ENCODE data around the gene HOXA10. TPM values are rescaled to one million over a fixed set of nuclear protein-coding genes. Genes with fewer than 3 reads are reported as not detected.

The HOXA10 gene
- total RNA-seq, 2 donors from 2014 or later, result not detected

DNA sequence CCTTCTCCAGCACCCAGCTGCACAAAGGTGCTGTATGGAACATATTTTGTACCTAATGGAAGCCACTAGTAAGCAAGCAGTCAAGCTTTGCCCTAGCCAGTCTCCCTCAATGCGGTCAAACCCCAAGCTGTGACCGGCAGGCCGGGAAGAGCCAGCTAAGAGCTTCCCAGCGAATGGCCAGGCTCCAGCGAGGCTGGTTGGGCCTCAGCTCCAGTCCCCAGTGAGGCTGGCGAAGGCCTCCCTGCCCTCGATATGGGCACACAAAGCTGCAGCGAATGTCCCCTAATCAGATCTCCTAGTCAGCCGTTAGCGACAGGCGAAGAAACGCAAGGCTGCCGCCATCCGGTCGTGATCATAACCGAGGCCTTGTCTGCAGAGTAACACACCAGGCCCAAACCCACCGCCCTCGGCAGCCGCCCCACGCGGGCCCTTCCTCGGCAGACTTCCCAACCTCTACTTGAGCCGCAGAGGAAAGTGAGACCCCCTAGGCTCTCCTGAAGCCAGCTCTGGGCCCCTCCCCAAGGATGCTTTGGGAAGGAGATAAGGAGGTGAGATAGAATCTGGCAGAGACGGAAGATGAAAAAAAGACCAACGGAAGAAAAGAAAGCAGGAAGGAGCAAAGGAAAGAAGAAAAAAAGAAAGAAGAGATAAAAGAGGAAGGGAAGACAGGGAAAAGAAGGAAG lies 5.7 kb downstream of the HOXA10 start:
- ATAC-seq, result no peak
- no peak for DNase-seq
- Mint-ChIP-seq H3K4me1 (peaks cover 25% of the 10 kb centered on the region), H3K27me3 (peaks cover 74% of the 10 kb centered on the region), H3K27ac (peak overlapping the region; percentile 49), H3K4me3 (no peak overlapping the region), H3K36me3 (ENCODE audit: low read depth) (peaks cover 2% of the 10 kb centered on the region)
- H3K9me3 ChIP-seq (ENCODE audit: control insufficient read depth, low read length, poor library complexity, severe bottlenecking), result no peaks in the 10 kb centered on the region

DNA sequence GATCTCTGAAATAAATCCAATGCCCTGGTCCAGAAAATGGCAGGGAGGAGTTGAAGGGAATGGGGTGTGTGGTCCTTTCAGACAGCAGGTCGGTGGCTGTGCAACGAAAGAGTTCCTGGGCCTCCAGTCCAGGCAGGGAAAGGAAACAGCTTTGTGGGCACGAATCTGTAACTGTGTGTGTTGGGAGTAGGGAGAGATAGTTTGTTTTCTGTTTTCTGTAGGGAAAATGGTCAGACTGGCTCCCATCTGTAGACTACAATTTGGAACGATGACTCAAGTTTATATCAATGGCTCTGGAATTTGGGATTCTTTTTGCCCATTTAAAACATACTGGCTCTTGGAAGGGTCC lies 6.2 kb downstream of the HOXA10 start:
- no peak for DNase-seq
- H3K27ac Mint-ChIP-seq, result peak overlapping the region; percentile 93
- H3K36me3 Mint-ChIP-seq (ENCODE audit: low read depth), result peaks cover 2% of the 10 kb centered on the region
- peaks cover 79% of the 10 kb centered on the region for H3K27me3 Mint-ChIP-seq
- H3K9me3 ChIP-seq (ENCODE audit: control insufficient read depth, low read length, poor library complexity, severe bottlenecking), result no peaks in the 10 kb centered on the region
- H3K4me1 Mint-ChIP-seq, result peaks cover 24% of the 10 kb centered on the region
- H3K4me3 Mint-ChIP-seq, result no peak overlapping the region
- no peak for ATAC-seq

DNA sequence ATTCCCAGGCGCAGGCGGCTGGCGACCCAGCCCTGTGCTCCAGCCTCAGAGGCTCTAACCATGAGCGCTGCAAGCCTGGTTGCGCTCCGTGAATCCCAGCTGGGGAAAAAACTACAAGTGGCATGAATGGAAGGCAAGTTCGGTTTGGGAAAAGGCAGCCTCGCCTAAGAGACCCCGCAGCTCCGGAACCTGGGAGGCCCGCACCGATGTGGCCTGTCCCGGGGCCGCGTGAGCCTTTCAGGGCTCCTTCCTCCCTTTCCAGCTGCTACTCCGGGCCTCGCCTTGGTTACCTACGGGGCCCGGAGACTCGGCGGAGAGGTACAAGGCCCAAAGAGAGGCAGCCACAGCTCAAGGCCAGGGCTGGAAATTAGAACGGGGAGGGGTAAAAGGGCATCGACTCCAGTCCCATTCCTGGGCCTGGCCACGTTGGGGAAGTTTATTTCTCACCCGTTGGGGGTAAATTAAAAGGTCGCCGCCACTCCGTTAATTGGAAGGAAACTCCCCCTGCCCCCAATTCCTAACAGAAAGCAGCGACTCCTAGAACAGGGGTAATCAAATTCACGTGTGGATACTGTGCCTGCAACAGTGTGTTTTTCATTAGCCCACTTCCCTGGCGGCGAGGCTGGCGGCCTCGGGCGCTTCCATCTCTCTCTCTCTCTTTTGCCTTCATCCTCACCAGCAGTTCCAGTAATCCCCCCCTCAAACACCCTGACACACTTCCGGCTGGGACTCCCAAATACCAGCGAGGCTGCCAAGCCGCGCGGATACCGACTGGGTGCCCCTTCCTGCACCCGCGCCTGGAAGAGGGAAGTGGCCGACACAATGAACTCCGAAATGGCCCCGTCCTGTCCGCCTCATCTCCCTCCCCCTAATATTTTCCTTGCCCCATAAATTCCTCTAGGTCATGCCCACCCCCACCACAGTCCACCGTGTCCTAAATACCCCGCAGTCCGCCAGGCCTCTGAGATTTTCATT lies 7.3 kb downstream of the HOXA10 start:
- H3K27ac Mint-ChIP-seq, result peak overlapping the region; percentile 93
- peaks cover 2% of the 10 kb centered on the region for H3K36me3 Mint-ChIP-seq (ENCODE audit: low read depth)
- peaks cover 17% of the 10 kb centered on the region for H3K4me1 Mint-ChIP-seq
- ATAC-seq (no peak), DNase-seq (no peak)
- peak overlapping the region; percentile 74 for H3K4me3 Mint-ChIP-seq
- no peaks in the 10 kb centered on the region for H3K9me3 ChIP-seq (ENCODE audit: control insufficient read depth, low read length, poor library complexity, severe bottlenecking)
- peaks cover 80% of the 10 kb centered on the region for H3K27me3 Mint-ChIP-seq

DNA sequence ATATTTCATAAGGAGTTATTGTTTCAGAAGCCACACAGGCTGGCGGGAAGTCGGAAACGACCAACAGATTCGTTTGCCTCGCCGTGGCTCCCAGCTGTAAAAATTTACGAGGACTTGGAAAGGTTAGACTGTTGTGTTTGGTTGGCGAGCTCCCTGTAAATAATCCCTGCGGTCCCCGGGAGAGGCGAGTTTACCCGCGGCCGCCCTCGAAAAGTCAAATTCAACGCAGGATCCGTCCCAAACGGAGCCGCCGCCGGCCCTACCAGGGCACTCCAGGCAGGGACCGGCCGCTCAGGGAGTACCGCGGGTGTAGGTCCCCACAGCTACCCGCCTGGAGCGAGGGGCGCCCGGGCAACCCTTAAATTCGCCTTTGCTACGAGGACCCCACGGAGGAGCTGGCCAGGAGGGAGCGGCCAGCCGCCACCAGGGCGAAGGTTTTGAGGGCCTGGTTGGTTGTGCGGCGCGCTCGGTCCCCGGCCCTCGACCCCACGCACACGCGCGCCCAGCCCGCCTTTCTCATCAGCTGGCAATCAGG lies 8.1 kb downstream of the HOXA10 start:
- ATAC-seq (no peak), DNase-seq (no peak)
- Mint-ChIP-seq H3K27me3 (peaks cover 76% of the 10 kb centered on the region), H3K27ac (peak overlapping the region; percentile 93), H3K36me3 (ENCODE audit: low read depth) (peaks cover 2% of the 10 kb centered on the region), H3K4me3 (peak overlapping the region; percentile 74), H3K4me1 (peaks cover 15% of the 10 kb centered on the region)
- H3K9me3 ChIP-seq (ENCODE audit: control insufficient read depth, low read length, poor library complexity, severe bottlenecking), result no peaks in the 10 kb centered on the region

DNA sequence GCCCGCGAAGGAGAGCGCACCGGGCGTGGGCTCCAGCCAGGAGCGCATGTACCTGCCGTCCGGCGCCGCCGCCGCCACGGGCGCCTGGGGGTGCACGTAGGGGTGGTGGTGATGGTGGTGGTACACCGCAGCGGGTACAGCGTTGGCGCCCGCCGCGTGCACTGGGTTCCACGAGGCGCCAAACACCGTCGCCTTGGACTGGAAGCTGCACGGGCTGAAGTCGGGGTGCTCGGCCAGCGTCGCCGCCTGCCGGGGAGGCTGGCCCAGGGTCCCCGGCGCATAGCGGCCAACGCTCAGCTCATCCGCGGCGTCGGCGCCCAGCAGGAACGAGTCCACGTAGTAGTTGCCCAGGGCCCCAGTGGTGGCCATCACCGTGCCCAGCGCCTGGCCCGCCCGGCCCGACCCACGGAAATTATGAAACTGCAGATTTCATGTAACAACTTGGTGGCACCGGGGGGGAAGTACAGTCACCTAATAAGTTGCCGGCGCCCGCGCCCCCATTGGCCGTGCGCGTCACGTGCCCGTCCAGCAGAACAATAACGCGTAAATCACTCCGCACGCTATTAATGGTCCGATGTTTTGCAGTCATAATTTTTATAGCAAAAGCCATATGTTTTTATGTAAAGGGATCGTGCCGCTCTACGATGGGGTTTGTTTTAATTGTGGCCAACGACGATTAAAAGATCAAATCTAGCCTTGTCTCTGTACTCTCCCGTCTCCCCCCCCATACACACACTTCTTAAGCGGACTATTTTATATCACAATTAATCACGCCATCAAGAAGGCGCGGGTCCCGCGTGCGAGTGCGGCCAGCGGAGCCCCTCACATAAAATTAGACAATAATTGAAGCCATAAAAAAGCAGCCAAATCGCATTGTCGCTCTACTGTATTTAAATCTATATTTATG lies 8.8 kb downstream of the HOXA10 start, which contains the start of gene HOXA9:
Gene HOXA9, minus strand, starts transcription at position 449 of the 907 bp plus-strand sequence. Its CDS starts 80 bp downstream, at position 369.
- Mint-ChIP-seq H3K27me3 (peaks cover 71% of the 10 kb centered on the region), H3K36me3 (ENCODE audit: low read depth) (peaks cover 2% of the 10 kb centered on the region), H3K4me1 (peaks cover 16% of the 10 kb centered on the region), H3K27ac (peak within 1 kb of the TSS; percentile 93), H3K4me3 (peak within 1 kb of the TSS; percentile 85)
- no peak for ATAC-seq
- H3K9me3 ChIP-seq (ENCODE audit: control insufficient read depth, low read length, poor library complexity, severe bottlenecking), result no peaks in the 10 kb centered on the region
- DNase-seq, result no peak

DNA sequence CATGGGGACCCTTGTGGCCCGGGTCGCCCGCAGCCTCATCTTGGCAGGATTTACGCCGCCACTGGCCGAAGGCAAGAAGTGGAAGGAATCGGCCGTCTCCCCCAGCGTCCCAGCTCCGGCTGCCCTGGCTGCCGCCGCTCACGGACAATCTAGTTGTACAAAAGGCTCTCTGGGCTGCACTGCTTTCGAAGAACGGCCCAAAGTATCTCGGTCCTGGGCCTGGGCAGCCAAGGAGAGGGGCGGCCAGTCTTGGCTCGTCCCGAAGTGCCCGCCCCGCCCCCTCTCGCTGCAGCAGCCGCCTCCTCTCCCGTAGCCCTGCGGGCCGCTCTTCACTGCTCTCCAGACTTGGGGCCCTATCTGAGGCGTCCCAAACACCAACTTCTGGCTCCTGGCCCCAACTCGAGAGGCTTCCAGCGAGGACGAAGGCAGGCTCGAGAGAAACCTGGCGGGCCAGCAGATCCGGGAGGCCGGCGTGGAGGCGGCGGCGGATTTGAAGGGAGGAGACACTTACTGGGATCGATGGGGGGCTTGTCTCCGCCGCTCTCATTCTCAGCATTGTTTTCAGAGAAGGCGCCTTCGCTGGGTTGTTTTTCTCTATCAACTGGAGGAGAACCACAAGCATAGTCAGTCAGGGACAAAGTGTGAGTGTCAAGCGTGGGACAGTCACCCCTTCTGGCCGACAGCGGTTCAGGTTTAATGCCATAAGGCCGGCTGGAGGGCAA lies 9.6 kb downstream of the HOXA10 start:
- DNase-seq, result no peak
- H3K36me3 Mint-ChIP-seq (ENCODE audit: low read depth), result peaks cover 5% of the 10 kb centered on the region
- peaks cover 17% of the 10 kb centered on the region for H3K4me1 Mint-ChIP-seq
- H3K4me3 Mint-ChIP-seq, result peak overlapping the region; percentile 85
- no peak for ATAC-seq
- H3K27ac Mint-ChIP-seq, result peak overlapping the region; percentile 86
- H3K9me3 ChIP-seq (ENCODE audit: control insufficient read depth, low read length, poor library complexity, severe bottlenecking), result no peaks in the 10 kb centered on the region
- peaks cover 76% of the 10 kb centered on the region for H3K27me3 Mint-ChIP-seq

DNA sequence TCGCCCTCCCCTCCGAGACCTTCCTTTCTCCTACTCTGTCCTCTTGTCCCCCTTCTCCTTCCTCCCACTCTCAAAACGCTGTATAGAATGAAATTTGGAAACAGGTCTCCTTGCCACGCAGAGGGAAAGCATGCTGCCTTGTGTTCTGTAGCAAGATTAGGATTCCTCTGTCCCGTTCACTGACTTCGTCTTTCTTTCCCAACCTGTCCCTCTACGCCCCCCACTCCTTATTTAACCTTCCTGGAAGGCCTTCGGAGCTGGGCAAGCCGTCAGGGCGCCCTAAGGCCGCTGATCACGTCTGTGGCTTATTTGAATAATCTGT lies 10.1 kb downstream of the HOXA10 start:
- no peaks in the 10 kb centered on the region for H3K9me3 ChIP-seq (ENCODE audit: control insufficient read depth, low read length, poor library complexity, severe bottlenecking)
- Mint-ChIP-seq H3K36me3 (ENCODE audit: low read depth) (peaks cover 5% of the 10 kb centered on the region), H3K27me3 (peaks cover 79% of the 10 kb centered on the region), H3K4me3 (peak overlapping the region; percentile 64), H3K27ac (peak overlapping the region; percentile 86), H3K4me1 (peaks cover 17% of the 10 kb centered on the region)
- DNase-seq (no peak), ATAC-seq (no peak)

DNA sequence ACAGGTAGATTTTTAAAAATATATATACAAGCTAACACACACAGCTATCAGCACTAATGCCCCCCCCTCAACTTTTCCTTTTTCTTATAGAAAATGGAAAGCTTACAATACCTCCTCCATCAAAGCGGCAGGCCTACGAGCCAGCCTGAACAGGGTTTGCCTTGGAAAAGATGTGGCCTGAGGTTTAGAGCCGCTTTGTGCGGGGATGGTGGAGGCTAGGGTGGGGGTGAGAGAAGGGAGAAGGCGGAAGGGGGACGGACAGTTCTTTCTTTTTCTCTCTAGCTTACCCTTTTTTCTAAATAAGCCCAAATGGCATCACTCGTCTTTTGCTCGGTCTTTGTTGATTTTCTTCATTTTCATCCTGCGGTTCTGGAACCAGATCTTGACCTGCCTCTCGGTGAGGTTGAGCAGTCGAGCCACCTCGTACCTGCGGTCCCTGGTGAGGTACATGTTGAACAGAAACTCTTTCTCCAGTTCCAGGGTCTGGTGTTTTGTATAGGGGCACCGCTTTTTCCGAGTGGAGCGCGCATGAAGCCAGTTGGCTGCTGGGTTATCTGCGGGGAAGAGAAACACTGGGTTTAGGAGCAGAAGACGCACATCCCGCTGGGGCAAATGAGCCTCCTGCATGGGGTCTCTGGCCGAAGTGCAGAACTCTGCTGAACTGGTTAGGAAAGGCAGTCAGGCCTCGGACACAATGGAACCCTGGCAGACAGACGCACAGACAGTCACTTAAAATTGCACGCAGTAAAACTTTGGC lies 10.7 kb downstream of the HOXA10 start:
- no peaks in the 10 kb centered on the region for H3K9me3 ChIP-seq (ENCODE audit: control insufficient read depth, low read length, poor library complexity, severe bottlenecking)
- H3K27me3 Mint-ChIP-seq, result peaks cover 79% of the 10 kb centered on the region
- no peak for ATAC-seq
- peak overlapping the region; percentile 86 for H3K27ac Mint-ChIP-seq
- DNase-seq, result no peak
- peaks cover 5% of the 10 kb centered on the region for H3K36me3 Mint-ChIP-seq (ENCODE audit: low read depth)
- H3K4me3 Mint-ChIP-seq, result peak overlapping the region; percentile 64
- H3K4me1 Mint-ChIP-seq, result peaks cover 15% of the 10 kb centered on the region

DNA sequence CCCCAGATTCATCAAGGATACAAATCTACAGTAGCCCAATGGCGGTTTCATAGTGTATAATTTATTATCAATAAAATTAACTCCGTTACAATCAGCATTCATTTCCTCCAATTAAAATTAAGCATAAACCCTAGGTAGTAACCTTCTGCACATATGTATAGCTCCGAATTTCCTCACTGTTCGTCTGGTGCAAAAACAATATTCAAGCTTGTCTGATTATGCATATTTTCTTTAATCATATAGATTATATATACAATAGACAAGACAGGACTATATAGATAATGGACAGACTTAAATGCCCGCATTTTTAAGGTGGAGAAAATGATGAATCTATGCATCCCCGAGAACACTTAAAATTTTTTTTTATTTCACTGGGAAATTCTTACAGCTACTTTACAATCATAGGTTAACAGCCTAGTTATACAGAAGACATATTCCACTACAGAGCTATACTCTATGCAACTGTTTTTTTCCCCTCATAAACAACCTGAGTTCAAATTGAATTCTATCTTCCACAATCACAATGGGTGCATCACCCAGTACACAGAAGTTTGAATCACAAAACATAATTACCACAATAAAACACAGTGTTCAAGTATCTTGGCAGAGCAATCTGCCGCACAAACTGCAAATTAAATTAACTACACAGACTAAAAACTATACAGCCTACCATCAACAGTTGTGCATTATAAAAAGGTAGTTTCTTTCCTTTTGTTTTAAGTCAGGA lies 11.4 kb downstream of the HOXA10 start:
- DNase-seq (no peak), ATAC-seq (no peak)
- peaks cover 79% of the 10 kb centered on the region for H3K27me3 Mint-ChIP-seq
- no peak overlapping the region for H3K4me3 Mint-ChIP-seq
- no peak overlapping the region for H3K27ac Mint-ChIP-seq
- no peaks in the 10 kb centered on the region for H3K9me3 ChIP-seq (ENCODE audit: control insufficient read depth, low read length, poor library complexity, severe bottlenecking)
- H3K36me3 Mint-ChIP-seq (ENCODE audit: low read depth), result peaks cover 8% of the 10 kb centered on the region
- H3K4me1 Mint-ChIP-seq, result peaks cover 21% of the 10 kb centered on the region

DNA sequence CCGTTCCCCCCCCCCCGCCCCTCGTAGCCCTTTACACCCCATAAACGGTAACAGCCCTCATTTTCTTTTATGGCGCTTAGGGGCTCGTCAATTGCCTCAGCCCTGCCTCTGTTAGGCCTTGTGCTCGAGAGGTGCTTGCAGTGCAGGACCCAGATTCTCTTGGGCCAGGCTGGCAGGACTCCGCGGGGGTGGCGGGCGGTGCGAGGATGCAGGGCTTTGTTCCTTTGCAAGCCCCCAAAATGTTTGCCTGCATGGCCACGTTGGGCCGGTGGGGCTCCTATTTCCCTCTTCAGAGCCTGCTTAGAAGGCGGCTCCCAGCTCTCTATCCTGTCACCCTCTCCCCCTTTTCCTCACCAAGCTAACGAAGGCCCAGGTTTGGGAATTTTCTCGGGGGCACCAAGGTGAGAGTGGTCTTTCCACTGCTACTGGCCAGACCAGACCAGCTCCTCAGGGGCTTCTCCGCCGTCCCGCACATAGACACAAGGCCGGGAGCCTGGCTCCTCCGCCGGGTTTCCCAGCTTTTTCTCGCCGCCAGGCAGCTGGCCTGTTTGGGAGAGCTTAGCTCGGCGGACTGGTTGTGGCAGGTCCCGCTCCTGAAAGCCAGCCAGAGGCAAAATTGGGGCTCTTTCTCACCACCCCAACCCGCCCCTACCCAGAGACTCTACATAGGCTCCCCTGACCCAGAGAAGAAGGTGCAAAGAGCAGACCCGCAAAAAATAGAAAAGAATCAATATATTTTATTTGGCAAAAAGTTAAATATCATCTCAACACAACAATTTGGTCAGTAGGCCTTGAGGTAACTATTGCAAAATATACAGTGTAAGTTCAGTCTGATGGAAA lies 12.2 kb downstream of the HOXA10 start:
- Mint-ChIP-seq H3K4me1 (peaks cover 21% of the 10 kb centered on the region), H3K27me3 (peaks cover 79% of the 10 kb centered on the region), H3K27ac (no peak overlapping the region), H3K4me3 (peak overlapping the region; percentile 19), H3K36me3 (ENCODE audit: low read depth) (peaks cover 7% of the 10 kb centered on the region)
- ATAC-seq, result no peak
- H3K9me3 ChIP-seq (ENCODE audit: control insufficient read depth, low read length, poor library complexity, severe bottlenecking), result no peaks in the 10 kb centered on the region
- DNase-seq, result no peak

Data from T-helper 17 cell (primary cell).